DMS114 treated with DMSO at 0.1 percent for 48 hours (cell line): ENCODE measurements around the gene CLIC5.

Source experiments
- DNase-seq: peaks from one replicate; lab custom pipeline; 2025; ENCODE audit not compliant: unreplicated experiment; lab: John Stamatoyannopoulos, UW

Gene CLIC5

DNA sequence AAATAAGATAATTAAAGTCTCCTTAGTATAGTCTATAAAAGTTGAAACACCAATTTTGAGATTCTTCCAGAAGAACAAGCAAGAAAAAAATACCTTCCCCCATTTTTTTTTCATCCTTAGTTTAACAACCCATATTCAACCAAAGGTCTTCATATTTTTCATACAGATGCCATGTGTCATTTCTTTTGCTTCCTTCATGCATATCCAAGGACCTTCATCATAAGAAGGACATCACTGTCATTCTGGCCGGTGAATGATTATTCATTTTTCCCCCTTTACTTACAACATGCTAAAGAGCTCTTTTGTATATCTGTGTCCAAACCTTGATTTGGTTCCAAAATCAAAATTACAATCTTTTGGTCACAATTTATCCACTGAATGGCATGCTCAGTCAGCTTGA, 21.3 kb upstream of the CLIC5 start:
- DNase-seq = no peak

DNA sequence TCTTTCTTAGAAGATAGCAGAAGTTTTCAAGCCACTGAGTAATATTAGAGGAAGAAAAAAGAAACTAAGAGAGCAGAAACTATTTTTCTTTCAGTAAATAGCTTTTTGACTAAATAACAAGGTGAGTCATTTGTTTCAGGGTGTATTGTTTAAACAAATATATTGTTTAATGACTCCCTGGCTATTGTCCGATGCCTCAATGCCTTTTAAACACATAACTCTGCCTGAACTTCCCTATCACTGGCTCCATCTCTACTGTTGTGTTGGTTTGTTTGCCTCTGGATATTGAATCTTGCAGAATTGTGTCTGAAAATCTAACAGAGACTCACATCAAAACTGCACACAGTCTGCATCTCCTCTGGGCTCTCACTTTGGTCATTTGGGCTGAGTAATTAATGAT, 19.6 kb upstream of the CLIC5 start:
- no peak for DNase-seq

DNA sequence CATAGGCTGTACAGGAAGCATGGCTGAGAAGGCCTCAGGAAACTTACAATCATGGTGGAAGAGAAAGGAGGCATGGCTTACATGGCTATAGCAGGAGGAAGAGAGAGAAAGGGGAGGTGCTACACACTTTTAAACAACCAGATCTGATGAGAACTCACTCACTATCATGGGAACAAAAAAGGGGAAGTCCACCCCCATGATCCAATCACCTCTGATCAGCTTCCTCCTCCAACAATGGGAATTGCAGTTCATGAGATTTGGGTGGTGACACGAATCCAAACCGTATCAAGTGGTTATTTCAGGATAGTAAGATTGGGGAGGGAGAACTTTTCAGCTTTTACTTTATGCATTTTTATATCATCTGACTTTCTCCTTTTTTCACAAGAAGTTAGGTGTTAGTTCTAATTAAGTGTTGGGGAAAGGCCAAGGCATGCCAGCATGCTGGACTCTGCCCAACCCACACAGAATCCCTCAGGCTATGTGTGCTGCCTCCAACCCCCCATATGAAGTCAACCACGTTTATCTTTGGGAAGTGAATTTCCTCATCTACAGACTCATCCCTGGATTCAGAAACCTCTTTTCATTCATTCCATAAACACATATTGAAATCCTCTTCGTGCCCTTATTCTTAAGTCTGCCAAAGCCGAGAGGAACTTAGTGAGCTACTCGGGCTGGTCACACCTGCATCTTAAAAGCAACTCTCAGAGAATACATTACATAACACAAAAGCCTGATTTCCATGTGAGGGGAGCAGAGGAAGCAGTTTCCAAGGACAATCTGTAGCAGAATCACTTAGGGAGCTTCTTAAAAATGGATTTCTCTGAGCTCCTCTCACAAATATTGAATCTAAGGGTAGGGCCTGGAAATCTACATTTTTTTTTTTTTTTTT, 16.7 kb upstream of the CLIC5 start:
- no peak for DNase-seq

DNA sequence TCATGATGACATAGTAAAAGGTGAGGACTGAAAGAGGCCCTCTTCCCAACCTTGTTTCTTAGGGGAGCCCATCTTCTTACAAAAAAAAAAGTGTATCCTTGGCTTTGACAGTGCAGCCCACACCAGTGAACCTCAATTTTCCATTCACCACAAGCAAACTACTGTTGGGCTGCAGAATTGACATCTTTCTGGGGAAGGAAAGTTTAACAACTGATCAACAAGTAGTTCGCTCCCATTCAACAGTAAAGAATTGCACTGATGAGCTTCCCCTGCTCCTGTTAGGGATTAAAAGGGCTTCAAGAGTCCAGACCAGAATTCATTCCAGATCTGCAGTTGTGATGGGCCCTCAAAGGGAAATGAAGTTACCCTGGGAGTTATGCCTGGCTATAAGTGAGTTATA, 13.9 kb upstream of the CLIC5 start:
- no peak for DNase-seq

DNA sequence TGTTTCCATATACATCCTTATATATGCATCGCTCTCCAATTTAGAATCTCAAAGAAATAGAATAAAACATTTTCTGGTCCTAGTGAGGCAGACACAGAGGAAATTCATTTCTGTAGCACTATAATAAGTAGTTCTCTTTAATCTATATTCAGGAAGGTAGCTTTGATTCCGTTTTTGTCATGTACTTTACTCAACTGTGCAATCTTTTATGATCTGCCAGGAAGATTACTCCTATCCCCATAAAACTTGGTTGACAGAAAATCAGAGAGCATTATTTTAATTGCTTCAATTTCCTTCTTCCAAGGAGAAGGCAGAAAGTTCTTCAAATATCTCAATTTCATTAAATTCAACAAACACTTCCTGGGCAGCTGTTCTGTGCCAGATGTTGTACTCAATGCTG, 10.6 kb upstream of the CLIC5 start:
- DNase-seq = no peak

DNA sequence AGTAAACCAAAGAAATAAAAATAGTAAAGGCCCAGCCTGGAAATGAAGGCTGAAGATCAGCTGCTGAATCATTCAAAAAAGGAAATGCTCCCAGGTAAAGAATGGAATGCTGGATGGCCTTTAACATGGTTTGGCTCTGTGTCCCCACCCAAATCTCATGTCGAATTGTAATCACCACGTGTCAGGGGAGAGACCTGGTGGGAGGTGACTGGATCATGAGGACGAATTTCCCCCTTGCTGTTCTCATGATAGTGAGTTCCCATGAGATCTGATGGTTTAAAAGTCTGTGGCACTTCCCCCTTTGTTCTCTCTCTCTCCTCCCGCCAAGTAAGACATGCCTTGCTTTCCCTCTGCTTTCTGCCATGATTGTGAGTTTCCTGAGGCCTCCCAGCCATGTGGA, 9.9 kb upstream of the CLIC5 start:
- no peak for DNase-seq

DNA sequence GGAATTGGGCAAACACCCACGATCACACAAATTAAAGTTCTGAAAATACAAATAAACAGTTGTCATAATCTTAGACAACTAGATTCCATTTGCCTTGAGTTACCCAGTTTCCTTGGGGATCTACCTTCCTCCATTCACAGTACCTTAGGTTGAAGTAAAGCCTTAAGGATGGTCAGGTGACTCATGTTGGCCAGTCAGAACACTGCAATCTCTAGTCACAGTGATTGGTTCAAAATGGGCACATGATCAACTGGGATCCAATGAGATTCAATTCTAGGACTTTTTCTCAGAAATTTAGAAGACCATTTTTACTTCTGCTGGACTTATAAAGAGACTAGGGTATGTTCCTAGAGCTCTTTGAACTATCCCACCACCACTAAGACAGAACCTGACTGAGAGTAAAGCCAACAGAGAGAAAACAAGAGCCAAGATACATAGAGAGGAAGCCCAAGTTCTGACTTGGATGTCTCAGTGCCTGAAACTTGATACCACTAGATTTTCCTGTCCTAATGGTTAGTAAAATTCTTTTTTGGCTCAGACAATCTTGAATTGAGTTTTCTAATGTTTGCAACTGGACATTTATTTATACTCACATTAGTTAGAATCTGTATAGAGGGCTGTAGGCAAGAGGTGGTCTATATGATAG, 8.6 kb upstream of the CLIC5 start:
- DNase-seq = no peak

DNA sequence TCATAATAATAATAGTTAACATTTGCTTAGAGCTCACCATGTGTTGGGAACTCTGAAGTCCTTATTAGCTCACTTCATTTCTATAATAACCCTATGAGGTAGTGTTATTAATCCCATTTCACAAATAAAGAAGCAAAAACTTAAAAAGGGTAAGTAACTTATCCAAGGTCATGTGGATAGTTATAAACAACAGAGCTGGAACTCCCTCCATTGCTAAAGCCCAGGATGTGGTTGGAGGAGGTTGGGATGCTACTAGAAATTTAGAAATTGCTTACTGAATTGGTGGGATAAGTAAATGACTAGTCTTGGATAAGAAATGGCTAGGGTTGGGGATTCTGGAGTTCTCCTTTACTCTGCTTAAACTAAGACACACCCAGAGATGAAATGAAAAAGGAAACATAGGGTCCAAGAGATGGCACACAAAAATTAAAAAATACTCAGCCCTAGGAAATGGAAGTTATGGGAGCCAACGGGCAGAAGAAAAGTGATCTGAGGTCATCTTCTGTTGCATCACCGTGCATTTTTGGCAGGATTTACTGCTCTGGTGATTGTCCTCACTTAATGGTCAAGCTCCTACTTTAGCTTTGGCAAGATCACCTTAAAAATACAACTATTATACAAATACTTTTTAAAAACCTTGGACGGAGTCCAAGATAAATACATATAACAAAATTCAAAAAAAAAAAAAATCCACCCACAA, 7.7 kb upstream of the CLIC5 start:
- DNase-seq = no peak

DNA sequence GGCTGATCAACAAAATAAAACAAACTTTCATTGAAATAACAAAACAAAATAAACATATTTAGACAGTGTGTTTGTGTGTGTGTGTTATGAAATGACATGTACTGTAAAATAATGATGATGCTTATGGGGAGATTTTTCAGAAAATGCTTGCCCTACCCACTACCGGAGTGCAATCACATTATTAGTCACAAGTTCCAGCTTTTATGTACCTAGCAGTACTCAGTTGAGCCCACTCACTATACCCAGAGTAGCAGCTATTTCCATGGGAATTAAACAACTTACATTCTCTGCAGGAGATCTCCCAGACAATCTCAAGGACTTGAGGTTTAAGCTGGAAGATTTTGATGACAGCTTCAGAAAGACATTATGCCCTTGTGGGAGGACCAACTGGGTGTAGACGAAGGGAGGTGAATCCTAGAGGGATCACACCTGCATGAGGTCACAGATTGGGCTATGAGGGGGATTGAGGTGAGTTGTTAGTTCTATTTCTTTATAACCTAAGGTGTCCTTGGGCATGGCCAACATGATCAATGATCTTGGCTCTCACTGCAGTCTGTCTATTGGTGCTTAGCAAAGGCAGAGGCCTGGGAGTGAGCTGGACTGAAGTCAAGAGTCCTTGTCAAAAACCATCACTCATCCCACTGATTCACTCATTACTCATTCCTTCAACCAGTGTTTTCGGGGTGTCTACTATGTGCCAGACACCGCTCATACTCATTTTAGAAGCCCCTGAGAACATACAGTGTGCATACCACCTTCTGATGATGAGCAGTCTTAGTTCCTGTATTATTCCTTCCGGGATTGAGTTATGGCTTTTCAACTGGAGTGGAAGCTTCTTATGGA, 6.7 kb upstream of the CLIC5 start:
- DNase-seq = no peak

DNA sequence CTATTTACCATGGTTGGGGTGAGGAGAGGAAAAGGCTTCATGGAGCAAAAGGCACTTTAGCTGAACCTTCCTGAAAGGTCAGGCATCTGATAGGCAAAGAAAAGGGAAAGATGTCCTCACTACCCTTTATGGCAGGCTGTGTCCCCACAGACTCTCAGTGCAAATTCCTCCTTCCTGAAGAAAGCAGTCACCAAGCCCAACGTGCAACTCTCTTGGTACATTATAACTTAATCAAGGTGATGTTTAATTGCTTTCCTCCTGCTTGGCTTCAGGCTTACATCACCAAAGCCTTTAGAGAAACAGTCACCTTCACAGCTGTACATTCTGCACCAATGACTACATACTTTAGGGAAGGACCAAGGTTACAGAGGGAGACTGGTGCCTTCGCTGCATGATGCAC, 2.1 kb upstream of the CLIC5 start:
- DNase-seq = no peak

DNA sequence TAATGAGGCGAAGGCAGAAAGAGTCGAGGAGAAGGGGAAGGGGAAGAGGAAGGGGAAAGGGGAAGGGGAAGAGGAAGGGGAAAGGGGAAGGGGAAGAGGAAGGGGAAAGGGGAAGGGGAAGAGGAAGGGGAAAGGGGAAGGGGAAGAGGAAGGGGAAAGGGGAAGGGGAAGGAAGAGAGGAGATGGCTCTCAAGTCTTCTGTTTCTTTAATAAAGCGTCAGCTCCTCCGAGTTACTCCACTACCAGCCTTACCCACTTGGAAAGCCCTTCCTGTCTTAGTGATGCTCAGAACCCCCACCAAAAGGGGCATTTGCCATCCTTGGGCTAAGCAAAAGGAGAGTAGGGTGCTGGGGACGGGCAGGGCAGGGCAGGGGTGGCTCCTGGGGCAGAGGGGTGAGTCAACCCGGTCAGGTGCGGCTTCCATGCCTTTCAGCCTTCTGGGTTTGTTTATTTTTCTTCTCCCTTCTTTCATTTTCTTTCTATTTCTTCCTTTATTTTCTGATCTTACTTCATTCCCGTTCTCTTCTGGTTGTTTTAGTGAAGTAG, 476 bp upstream of the CLIC5 start:
- DNase-seq = peak; percentile 6

DNA sequence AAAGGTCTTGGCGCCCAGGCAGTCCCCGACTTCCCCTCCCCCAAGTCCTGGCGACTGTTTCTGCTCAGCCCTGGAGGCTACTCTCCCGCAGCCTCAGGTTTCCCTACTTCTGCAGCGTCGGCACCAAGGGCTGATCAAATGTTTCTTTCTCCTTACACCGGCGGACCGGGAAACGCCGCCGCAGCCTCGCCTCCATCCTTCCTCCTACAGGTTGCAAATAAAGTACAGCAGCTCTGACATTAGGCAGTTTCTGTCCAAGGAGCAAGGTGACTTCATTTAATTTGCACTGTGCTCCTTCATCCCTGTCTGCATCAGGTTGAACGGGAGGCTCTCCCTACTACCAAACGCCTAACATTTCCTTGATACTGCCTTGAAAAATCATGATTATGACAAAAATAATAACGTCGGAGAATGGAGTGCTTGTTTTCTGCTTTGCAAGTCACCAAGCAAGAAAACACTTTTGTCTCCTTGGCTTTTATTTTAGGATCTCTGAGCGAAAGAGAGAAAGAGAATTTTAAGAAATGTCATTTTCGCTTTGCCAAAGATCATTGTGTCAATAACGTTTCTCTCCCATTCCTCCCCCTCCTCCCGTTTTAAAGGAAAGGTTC, 1.0 kb downstream of the CLIC5 start:
- no peak for DNase-seq

DNA sequence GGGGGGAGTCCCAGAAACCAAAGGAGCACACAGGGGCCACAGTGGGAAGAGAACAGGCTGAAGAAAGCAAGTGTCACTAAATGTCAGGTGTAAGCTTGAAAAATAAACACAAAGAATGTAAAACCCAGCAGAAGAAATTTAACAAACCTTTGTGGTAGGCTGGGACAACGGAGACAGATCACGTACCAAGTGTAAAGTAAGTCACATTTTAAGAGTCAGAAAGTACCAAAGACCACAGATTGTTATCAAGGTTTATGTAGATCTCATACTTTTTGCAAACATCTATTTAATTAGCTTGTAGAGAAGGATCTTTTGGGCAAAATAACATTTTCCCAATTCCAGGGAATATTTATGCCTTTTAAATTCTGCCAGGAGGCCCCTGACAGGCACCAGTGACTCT, 1.6 kb downstream of the CLIC5 start:
- no peak for DNase-seq

DNA sequence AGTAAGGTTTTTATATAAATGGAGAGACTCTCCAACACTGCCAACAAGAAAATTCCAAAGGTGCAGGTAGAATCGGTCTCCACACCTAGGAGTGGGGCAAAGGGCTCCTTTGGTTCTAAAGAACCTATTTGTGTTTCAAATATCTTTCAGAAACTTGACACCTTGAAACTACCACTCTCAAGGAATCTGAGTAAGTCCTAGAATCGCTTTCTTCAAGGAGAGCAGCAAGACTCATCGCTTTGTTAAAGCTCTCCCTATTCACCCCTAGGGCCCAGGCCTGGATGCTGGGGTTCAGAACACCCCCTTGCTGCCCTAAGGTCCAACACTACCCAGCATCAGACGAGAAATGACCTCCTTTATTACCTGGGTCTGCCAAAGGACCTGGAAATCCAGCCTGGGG, 2.0 kb downstream of the CLIC5 start:
- DNase-seq = no peak

DNA sequence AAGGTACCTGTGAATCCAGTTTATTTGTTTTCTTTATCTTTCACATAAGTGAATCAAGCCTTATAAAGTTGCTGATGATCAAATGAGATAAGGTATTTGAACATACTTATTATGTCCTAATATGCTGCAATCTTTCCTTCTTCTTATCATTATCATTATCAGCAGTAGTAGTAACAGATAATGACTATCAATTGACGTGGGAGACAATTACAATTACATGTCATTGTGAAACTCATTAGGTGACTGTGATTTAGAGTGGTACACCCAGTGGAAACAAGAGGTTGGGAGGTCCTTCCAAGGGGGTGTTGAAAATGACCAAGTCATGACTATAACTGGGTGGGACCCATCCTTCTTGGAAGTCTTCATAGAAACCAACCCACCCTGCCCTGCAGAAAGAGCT, 2.8 kb downstream of the CLIC5 start:
- no peak for DNase-seq

DNA sequence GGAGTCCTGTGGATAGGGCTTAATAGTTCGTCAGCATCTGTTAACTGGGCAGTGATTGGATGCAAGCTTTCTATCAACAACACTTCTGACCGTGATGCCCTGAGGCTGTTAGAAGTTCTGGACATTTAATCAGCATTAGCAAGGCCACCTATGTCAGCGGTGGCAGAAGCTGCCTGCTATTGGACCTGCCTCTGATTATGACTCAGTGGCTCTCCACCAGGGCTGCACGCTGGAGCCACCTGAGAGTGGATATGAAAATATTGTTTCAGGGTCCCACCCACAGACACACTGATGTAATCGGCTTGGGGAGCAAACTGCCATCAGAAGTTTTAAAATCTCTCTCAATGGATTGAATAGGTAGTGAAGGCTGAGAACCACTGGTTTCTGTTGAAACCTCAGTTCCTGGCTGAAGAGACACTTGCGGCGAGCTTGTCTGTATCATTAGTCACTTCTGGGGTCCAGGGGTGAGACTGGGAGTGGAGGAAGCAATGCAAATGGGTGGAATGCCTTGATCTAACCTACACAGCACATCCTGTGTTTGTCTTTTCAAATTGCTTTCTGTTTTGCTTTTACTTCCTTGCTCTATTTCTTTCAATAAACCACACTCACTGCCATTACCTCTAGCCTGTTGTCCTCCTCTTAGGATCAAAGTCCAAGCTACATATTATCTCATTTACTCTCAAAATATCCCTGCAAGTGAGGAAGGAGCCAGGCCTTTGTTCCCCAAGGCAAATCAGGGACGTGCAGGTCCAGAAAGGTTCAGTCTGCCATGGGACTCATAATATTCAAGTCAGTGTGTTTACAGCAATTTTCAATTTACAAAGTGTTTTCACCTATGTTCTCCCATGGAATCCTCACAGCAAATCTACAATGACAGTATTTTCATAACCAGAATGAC, 4.2 kb downstream of the CLIC5 start:
- DNase-seq = no peak

DNA sequence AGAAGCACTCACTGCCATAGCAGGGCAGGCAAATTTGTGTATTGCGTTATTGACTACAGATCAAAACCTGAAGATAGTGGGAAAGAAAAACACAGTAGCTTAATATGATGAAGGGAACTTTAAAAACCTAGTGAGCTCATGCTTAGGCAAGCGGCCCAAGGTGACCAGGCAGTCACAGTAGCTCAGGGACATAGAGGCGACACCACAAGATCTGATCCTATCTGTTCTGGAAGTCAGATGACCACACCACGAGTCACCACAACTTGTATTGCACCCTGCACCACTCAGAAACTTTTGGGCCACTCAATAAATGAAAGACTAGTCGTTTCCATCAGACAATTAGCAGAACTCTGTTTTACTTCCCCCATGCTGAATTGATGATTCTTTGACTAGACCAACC, 4.9 kb downstream of the CLIC5 start:
- no peak for DNase-seq

DNA sequence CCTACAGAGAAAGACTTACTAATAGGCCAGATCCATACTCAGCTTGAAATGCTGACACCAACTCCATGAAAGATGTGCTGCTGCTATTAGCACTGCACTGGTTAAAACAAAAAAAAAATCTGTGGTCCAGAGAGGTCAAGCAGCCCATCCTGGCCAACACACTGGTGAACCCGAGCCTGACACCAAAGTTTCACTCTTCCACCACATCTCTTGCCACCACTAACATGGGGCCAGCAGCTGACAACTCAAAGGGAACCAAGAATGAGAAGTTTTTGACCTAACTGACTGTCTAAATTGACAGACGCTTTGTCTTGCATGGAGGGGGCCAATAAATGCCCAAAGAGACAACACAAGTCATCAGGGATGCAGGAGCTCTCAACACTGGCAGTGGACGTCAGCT, 5.4 kb downstream of the CLIC5 start:
- no peak for DNase-seq

DNA sequence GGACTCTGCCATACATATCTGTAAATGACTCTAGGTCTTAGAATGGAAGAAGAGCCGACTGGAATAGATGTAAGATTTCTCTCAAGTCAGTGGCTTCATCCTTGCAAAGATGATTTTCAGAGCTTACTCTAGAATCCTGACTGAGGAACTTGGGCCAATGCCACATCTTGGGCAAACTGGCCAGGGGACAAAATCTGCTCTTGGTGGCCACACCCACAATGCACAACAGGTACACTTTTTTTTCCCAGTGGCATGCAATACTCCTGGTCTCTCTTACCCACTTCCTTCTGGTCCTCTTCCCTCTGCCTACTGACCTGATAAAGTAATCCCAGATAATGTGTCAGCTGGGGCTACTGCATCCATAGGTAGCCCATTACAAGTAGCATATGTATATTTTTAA, 13.4 kb downstream of the CLIC5 start:
- no peak for DNase-seq

DNA sequence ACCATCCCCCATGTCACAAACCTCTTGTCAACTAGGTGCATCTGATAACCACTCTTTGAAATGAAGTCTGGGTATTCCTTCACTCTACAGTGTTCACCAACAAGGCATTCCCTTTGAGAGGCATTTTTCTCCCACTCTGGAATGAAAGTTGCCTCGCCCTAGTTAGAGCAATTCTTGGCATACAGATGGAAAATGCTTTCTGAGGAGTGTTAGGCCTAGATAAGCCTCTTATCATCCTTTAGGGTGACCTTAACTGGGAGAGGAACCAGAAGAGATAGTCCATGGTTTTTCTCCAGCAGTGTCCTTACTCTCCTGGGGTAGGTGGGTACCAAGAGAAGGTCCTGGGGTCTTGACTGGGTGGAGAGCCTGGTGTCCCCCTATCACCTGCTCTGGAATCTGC, 14.8 kb downstream of the CLIC5 start:
- DNase-seq = no peak
